Subcutaneous preadipocyte (primary cell): ENCODE data around the gene CYSRT1. TPM values are rescaled to one million over a fixed set of nuclear protein-coding genes. Genes with fewer than 3 reads are reported as not detected.

Experiments
- total RNA-seq: library from RNA; depleted of rRNA; stranded (reverse); fragments of >200 nt; gene quantifications from 2 replicates; pipeline ENCODE4 v1.2.3, GENCODE V29; 2012

Gene CYSRT1
- total RNA-seq, result 0.37 and 0.39 TPM in 2 replicates

GRCh38 chr9:137224830-137225694 is at the start of gene CYSRT1:
Gene CYSRT1, plus strand, starts transcription at chr9:137225174. Its CDS starts 448 bp downstream, at chr9:137225622.

GRCh38 chr9:137188490-137189296 is 36.3 kb upstream of the CYSRT1 start, which contains the start of the genes ANAPC2 and SSNA1:
Gene ANAPC2, minus strand, starts transcription at chr9:137188560. Its CDS starts 28 bp downstream, at chr9:137188532.
Gene SSNA1, plus strand, starts transcription at chr9:137188676. Its CDS starts 51 bp downstream, at chr9:137188727.

GRCh38 chr9:137200311-137201204 is 24.4 kb upstream of the CYSRT1 start, which contains the start of gene TPRN:
Gene TPRN, minus strand, starts transcription at chr9:137200741. Its CDS starts 30 bp downstream, at chr9:137200711.

GRCh38 chr9:137205126-137206069 is 19.6 kb upstream of the CYSRT1 start, which contains the start of the genes NDOR1 and TMEM203:
Gene NDOR1, plus strand, starts transcription at chr9:137205700. Its CDS starts 78 bp downstream, at chr9:137205778.
Gene TMEM203, minus strand, starts transcription at chr9:137205648. Its CDS starts 234 bp downstream, at chr9:137205414.

GRCh38 chr9:137222190-137223077 is 2.5 kb upstream of the CYSRT1 start, which contains the start of gene RNF208:
Gene RNF208, minus strand, starts transcription at chr9:137222240. Its CDS starts 1,028 bp downstream, at chr9:137221212.

GRCh38 chr9:137227054-137227852 is 2.3 kb downstream of the CYSRT1 start, which contains the start of gene RNF224:
Gene RNF224, plus strand, starts transcription at chr9:137227502. Its CDS starts 834 bp downstream, at chr9:137228336.

GRCh38 chr9:137230705-137231371 is 5.9 kb downstream of the CYSRT1 start, which contains the start of gene SLC34A3:
Gene SLC34A3, plus strand, starts transcription at chr9:137230901. Its CDS starts 802 bp downstream, at chr9:137231703.

GRCh38 chr9:137240841-137241489 is 16.0 kb downstream of the CYSRT1 start, which contains the start of gene TUBB4B:
Gene TUBB4B, plus strand, starts transcription at chr9:137241287. Its CDS starts 74 bp downstream, at chr9:137241361.

GRCh38 chr9:137251194-137251461 is 26.2 kb downstream of the CYSRT1 start, which contains the start of gene STPG3:
Gene STPG3, plus strand, starts transcription at chr9:137251286. Its CDS starts 1 bp downstream, at chr9:137251287.

GRCh38 chr9:137254624-137255447 is 29.9 kb downstream of the CYSRT1 start, which contains the start of gene NELFB:
Gene NELFB, plus strand, starts transcription at chr9:137255327.

Other genes starting within 250 kb of the CYSRT1 start
- gene PTGDS, start 247.7 kb upstream of the CYSRT1 start, total RNA-seq, result 0.59 and 4.8 TPM in 2 replicates
- gene LCNL1, start 242.2 kb upstream of the CYSRT1 start, total RNA-seq, result under 0.01 and 0.37 TPM in 2 replicates
- gene PAXX, start 232.8 kb upstream of the CYSRT1 start, total RNA-seq, result 13.9 and 14.3 TPM in 2 replicates
- gene CLIC3, start 228.6 kb upstream of the CYSRT1 start, total RNA-seq, result 0.20 and 0.73 TPM in 2 replicates
- gene ABCA2, start 196.9 kb upstream of the CYSRT1 start, total RNA-seq, result 15.4 and 19.5 TPM in 2 replicates
- gene FUT7, start 193.1 kb upstream of the CYSRT1 start, total RNA-seq, result not detected in 2 replicates
- 18.8 and 24.3 TPM in 2 replicates for gene NPDC1, start 179.0 kb upstream of the CYSRT1 start, total RNA-seq
- gene ENTPD2, start 171.1 kb upstream of the CYSRT1 start, total RNA-seq, result not detected in 2 replicates
- gene SAPCD2, start 154.6 kb upstream of the CYSRT1 start, total RNA-seq, result 6.6 and 8.2 TPM in 2 replicates
- 12.1 and 18.8 TPM in 2 replicates for gene UAP1L1, start 147.7 kb upstream of the CYSRT1 start, total RNA-seq
- gene MAN1B1, start 138.2 kb upstream of the CYSRT1 start, total RNA-seq, result 45.5 and 52.2 TPM in 2 replicates
- gene DPP7, start 110.4 kb upstream of the CYSRT1 start, total RNA-seq, result 77.2 and 112 TPM in 2 replicates
- not detected in 2 replicates for gene GRIN1, start 86.0 kb upstream of the CYSRT1 start, total RNA-seq
- not detected in 2 replicates for gene LRRC26, start 55.1 kb upstream of the CYSRT1 start, total RNA-seq
- gene TMEM210, start 53.1 kb upstream of the CYSRT1 start, total RNA-seq, result 0.20 TPM in 1 of 2 replicates, not detected in the other
- 23.5 and 28.7 TPM in 2 replicates for gene ANAPC2, start 36.6 kb upstream of the CYSRT1 start, total RNA-seq
- gene SSNA1, start 36.5 kb upstream of the CYSRT1 start, total RNA-seq, result 56.1 and 64.7 TPM in 2 replicates
- 6.2 and 11.9 TPM in 2 replicates for gene TPRN, start 24.4 kb upstream of the CYSRT1 start, total RNA-seq
- 32.0 and 34.6 TPM in 2 replicates for gene TMEM203, start 19.5 kb upstream of the CYSRT1 start, total RNA-seq
- 6.2 and 8.4 TPM in 2 replicates for gene NDOR1, start 19.5 kb upstream of the CYSRT1 start, total RNA-seq
- gene RNF208, start 2.9 kb upstream of the CYSRT1 start, total RNA-seq, result not detected in 2 replicates
- gene RNF224, start 2.3 kb downstream of the CYSRT1 start, total RNA-seq, result not detected in 2 replicates
- not detected in 2 replicates for gene SLC34A3, start 5.7 kb downstream of the CYSRT1 start, total RNA-seq
- gene TUBB4B, start 16.1 kb downstream of the CYSRT1 start, total RNA-seq, result 230 and 358 TPM in 2 replicates
- not detected in 2 replicates for gene STPG3, start 26.1 kb downstream of the CYSRT1 start, total RNA-seq
- gene NELFB, start 30.2 kb downstream of the CYSRT1 start, total RNA-seq, result 50.7 and 70.4 TPM in 2 replicates
- 4.0 and 16.0 TPM in 2 replicates for gene TOR4A, start 52.6 kb downstream of the CYSRT1 start, total RNA-seq
- 0.20 TPM in 1 of 2 replicates, not detected in the other for gene NRARP, start 77.1 kb downstream of the CYSRT1 start, total RNA-seq
- 4.0 and 4.3 TPM in 2 replicates for gene EXD3, start 198.0 kb downstream of the CYSRT1 start, total RNA-seq
- 0.20 and 0.37 TPM in 2 replicates for gene NOXA1, start 198.2 kb downstream of the CYSRT1 start, total RNA-seq
- gene ENTPD8, start 216.2 kb downstream of the CYSRT1 start, total RNA-seq, result not detected in 2 replicates
- 31.2 and 34.6 TPM in 2 replicates for gene NSMF, start 234.2 kb downstream of the CYSRT1 start, total RNA-seq